Activated naive CD4-positive, alpha-beta T cell treated with anti-CD3 and anti-CD28 coated beads, Interleukin-2, amount 10 ng/mL, durations not matched to agents 7 days and 5 days (primary cell): ENCODE data around the gene SELENOI.
A peak's percentile ranks its signal among the peaks of the same experiment; 100 is the strongest.
"Not testable (repeated sequence)": the region's sequence is repeated elsewhere in the genome, so short reads cannot be mapped to it uniquely, and the experiment has no call there.

ENCODE experiments used
- CTCF ChIA-PET: fragments of 350-600 bp; sonication (Branson Sonifier 250); formaldehyde crosslinking; loops from one replicate; lab custom pipeline; 2021; ENCODE audit warnings: antibody characterized with exemption; lab: Charles Lee
- DNase-seq: peaks from one replicate; pipeline ENCODE4 v3.0.0-alpha.2; 2020
- H3K27ac Mint-ChIP-seq: one replicate; pipeline ENCODE4 v1.8.0; 2021; ENCODE audit warnings: mild to moderate bottlenecking, moderate library complexity, mixed read lengths
- H3K27me3 Mint-ChIP-seq: one replicate; pipeline ENCODE4 v1.8.0; 2021; ENCODE audit warnings: mild to moderate bottlenecking, mixed read lengths
- H3K36me3 Mint-ChIP-seq: one replicate; pipeline ENCODE4 v1.8.0; 2021; ENCODE audit warnings: mixed read lengths
- H3K4me1 Mint-ChIP-seq: one replicate; pipeline ENCODE4 v1.8.0; 2021; ENCODE audit warnings: mixed read lengths
- H3K4me3 Mint-ChIP-seq: one replicate; pipeline ENCODE4 v1.8.0; 2021; ENCODE audit warnings: mild to moderate bottlenecking, moderate library complexity, mixed read lengths
- H3K9me3 Mint-ChIP-seq: one replicate; pipeline ENCODE4 v1.8.0; 2021; ENCODE audit warnings: mixed read lengths

The SELENOI gene

DNA sequence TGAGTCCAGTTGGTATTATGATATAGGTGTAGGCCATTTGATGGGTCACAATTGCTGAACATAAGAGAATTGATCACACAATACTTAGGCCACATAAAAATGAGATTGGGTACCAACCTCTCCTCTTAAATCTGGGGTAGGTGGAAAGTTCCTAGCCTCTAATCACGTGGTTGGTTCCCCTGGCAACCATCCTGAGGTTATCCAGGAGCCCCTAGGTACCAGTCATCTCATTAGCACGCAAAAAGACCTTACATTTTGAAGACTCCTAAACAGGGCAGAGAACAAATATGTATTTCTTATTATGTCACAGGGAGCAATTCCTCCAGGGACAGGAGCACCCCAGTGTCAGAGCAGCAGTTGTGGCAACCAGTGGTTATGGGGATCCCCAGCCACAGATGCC, 12.7 kb upstream of the SELENOI start:
- H3K36me3 Mint-ChIP-seq: no peaks in the 10 kb centered on the region
- H3K27me3 Mint-ChIP-seq: peaks cover 3% of the 10 kb centered on the region
- no peaks in the 10 kb centered on the region for H3K9me3 Mint-ChIP-seq
- DNase-seq: no peak
- CTCF ChIA-PET: no interaction called here
- H3K4me3 Mint-ChIP-seq: no peak overlapping the region
- no peak overlapping the region for H3K27ac Mint-ChIP-seq
- H3K4me1 Mint-ChIP-seq: peaks cover 12% of the 10 kb centered on the region

DNA sequence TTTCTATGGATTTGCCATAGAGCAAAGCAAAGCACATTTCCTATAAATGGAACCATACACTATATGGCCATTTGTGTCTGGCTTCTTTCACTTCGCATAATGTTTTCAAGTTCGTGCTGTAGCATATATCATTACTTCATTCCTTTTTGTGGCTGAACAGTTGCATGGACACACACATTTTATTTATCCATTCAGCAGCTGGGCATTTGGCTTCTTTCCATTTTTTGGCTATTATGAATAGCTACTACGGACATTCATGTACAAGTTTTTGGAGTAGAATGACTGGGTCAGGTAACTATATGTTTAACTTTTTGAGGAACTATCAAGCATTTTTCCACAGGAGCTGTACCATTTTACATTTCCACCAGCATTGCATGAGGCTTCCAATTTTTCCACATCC, 10.7 kb upstream of the SELENOI start:
- Mint-ChIP-seq H3K36me3 (no peaks in the 10 kb centered on the region), H3K9me3 (no peaks in the 10 kb centered on the region), H3K27ac (no peak overlapping the region), H3K4me1 (peaks cover 6% of the 10 kb centered on the region), H3K4me3 (no peak overlapping the region), H3K27me3 (no peaks in the 10 kb centered on the region)
- CTCF ChIA-PET: interaction anchor here (0.7 kb wide), 1 partner anchor 1139 kb away, joined by 3 read pairs; no protein-coding TSS in a partner anchor
- no peak for DNase-seq

DNA sequence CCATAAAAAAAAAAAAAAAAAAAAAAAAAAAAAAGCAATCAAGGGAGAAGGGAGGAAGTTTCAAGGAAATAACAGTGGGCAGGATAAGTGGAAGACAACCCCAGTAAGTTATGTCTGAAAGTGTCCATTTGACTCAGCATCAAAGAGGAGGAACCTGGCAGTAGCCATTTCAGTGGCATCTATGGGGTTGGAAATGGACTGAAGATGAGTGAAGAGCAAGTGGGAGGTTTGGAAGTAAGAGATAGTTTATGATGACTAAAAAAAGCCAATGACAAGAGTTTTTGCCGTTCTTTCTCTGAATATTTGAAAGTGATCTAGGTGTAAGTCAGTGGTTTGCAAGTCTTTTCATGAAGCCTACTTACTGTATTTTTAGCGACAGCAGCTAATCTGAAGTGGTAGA, 9.2 kb upstream of the SELENOI start:
- no peak overlapping the region for H3K4me3 Mint-ChIP-seq
- peaks cover 2% of the 10 kb centered on the region for H3K4me1 Mint-ChIP-seq
- CTCF ChIA-PET: interaction anchor here (0.6 kb wide), 1 partner anchor 636 kb away, joined by 4 read pairs; no protein-coding TSS in a partner anchor
- H3K27ac Mint-ChIP-seq: no peak overlapping the region
- H3K9me3 Mint-ChIP-seq: no peaks in the 10 kb centered on the region
- H3K36me3 Mint-ChIP-seq: no peaks in the 10 kb centered on the region
- DNase-seq: no peak
- H3K27me3 Mint-ChIP-seq: no peaks in the 10 kb centered on the region

DNA sequence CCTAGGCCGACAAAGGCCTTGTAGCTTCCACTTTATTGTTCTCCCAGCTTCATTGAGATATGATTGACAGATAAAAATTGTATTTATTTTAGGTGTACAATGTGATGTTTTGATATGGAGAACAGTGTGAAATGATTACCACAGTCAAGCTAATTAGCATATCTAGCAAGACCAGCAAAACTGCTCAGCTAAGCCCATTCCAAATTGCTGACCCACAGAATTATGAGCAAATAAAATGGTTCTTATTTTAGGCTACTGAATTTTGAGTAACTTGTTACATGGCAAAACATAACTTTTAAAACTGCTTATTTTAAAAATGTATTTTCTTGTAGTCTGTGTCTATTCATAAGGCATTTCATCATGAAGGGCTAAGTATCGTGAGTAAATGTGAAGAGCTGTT, 8.6 kb upstream of the SELENOI start:
- CTCF ChIA-PET: no interaction called here

DNA sequence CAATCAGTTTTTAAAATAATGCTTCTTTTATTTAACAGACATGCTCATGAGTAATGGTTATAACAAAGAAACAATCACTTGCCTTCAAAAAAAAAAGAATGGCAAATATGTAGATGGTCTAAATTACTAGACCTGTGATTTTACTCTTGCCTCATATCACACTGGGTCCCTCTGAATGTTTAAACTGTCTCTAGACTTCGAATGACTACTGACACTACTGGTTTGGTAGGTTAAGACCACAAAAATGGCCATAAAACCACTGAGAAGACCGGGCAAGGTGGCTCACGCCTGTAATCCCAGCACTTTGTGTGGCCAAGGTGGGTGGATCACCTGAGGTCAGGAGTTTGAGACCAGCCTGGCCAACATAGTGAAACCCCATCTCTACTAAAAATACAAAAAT, 5.1 kb upstream of the SELENOI start:
- H3K27ac Mint-ChIP-seq: no peak overlapping the region
- no peaks in the 10 kb centered on the region for H3K36me3 Mint-ChIP-seq
- H3K4me1 Mint-ChIP-seq: peaks cover 15% of the 10 kb centered on the region
- no peak overlapping the region for H3K4me3 Mint-ChIP-seq
- no peaks in the 10 kb centered on the region for H3K9me3 Mint-ChIP-seq
- H3K27me3 Mint-ChIP-seq: no peaks in the 10 kb centered on the region
- no peak for DNase-seq
- CTCF ChIA-PET: no interaction called here

More for the DNA sequence above, 8.6 kb upstream of the SELENOI start:
- H3K27me3 Mint-ChIP-seq: no peaks in the 10 kb centered on the region
- H3K4me3 Mint-ChIP-seq: no peak overlapping the region
- no peak for DNase-seq
- no peaks in the 10 kb centered on the region for H3K36me3 Mint-ChIP-seq
- H3K9me3 Mint-ChIP-seq: no peaks in the 10 kb centered on the region
- H3K4me1 Mint-ChIP-seq: peaks cover 2% of the 10 kb centered on the region
- no peak overlapping the region for H3K27ac Mint-ChIP-seq

DNA sequence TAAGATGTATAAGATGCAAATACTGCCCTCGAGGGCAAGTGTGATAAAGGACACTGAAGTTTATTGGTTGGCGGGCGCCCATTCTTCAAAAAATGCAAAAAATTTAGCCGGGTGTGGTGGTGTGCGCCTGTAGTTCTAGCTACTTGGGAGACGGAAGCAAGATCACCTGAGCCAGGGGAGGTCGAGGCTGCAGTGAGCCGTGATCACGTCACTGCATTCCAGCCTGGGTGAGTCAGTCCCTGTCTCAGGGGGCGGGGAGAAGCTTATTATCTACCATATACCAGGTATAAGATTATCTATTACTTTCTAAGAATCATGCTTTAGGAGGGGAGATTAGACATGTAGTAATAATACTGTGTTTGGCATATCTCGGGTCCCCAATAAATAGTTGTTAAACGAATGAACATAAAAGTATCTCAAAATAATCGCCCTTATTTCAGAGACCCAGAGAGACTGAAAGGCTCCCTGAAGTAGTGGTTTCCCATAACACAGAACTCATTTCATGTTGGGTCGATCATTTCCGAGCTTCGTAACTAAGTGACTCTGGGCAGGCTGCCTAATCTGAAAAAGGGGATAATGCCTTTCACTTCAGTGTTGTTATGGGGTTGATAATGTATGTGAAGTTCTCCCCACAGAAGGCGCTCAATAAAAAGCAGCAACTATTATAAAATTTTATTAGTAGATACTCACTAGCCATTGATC, 1.2 kb upstream of the SELENOI start:
- no peaks in the 10 kb centered on the region for H3K9me3 Mint-ChIP-seq
- peak overlapping the region; percentile 97 for H3K4me3 Mint-ChIP-seq
- peaks cover 34% of the 10 kb centered on the region for H3K4me1 Mint-ChIP-seq
- CTCF ChIA-PET: interaction anchor here (0.5 to 1.1 kb wide), 2 partner anchors 14 to 124 kb away, joined by 3 read pairs; no protein-coding TSS in a partner anchor
- no peaks in the 10 kb centered on the region for H3K27me3 Mint-ChIP-seq
- no peak for DNase-seq
- H3K36me3 Mint-ChIP-seq: peaks cover 12% of the 10 kb centered on the region
- peak overlapping the region; percentile 99 for H3K27ac Mint-ChIP-seq

DNA sequence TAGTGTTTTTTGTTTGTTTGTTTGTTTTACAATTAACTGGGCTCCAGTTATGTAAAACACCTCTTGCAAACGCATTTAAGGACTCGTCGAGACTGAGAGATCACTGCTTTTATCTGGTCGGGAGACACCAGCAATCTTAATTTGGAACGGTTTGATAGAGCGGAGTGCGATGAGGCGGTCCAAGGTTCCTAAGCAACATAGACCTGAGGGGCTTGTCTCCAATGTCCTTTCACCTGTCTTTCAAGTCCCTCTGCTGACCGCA, 729 bp upstream of the SELENOI start:
- CTCF ChIA-PET: interaction anchor here (0.5 to 1.1 kb wide), 2 partner anchors 15 to 124 kb away, joined by 3 read pairs; no protein-coding TSS in a partner anchor
- Mint-ChIP-seq H3K9me3 (no peaks in the 10 kb centered on the region), H3K4me1 (peaks cover 34% of the 10 kb centered on the region), H3K36me3 (peaks cover 12% of the 10 kb centered on the region), H3K4me3 (peak overlapping the region; percentile 97), H3K27ac (peak overlapping the region; percentile 99), H3K27me3 (no peaks in the 10 kb centered on the region)
- DNase-seq: no peak

DNA sequence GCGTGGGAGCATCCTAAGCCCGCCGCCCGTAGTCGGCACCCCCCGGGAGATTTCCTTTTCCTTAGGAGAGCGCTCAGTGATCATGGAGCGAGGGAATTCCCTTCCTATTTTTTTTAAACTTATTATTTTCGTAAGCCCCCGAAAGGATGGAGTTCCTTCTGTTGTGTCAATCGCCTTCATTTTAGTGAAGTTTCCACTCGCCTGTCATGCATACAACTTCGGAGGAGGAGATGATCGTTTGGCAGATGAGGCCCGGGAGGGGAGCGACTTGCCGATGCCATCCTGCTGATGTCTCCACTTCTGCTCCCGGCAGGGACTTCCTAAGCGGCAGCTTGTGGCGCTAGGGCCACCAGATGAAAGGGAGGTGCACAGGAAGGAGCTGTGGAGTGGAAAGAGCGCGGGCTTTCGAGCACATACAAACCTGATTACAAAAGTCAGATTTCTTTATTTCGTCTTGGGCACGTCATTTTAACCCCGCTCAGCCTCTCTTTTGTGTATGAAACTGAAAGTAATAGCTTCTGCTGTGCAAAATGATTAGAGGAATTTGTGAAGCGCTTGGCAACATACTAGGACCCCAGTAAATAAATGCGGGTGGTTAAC, 611 bp downstream of the SELENOI start, which contains the start of gene ADGRF3:
Gene ADGRF3, minus strand, starts transcription at position 336 of the 600 bp plus-strand sequence. CDS start 555 bp downstream, outside the sequence.
- Mint-ChIP-seq H3K4me3 (peak within 1 kb of the TSS; percentile 97), H3K9me3 (no peaks in the 10 kb centered on the region), H3K27ac (peak within 1 kb of the TSS; percentile 99), H3K4me1 (peaks cover 33% of the 10 kb centered on the region), H3K36me3 (peaks cover 16% of the 10 kb centered on the region), H3K27me3 (no peaks in the 10 kb centered on the region)
- DNase-seq: peak; percentile 83
- CTCF ChIA-PET: no interaction called here

DNA sequence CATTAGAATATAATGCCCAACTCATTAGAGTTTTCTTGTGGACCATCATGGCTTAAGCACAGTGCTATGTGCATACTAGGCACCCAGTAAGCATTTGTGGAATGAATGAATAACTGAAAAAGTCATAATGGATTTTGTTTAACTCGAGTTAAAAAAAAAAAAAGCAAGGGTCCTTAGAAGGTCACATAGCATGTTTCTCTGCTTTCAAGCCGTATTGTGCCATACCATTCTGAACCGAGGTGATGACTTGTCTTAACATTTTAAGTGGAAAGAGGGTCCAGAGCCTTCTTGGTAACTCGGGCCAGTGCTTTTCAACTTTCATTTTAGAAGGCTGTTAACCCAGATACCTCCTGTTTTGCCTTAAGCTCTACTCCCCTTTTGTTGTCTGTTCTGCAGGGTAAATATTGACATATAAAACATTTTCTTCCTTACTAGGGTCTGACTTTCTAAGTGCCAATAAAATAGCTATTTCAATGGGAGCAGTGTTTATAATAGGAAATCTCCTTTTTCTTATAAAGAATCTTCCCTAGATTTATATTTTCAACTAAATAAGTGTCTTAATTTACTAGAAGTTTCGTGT, 1.4 kb downstream of the SELENOI start:
- peaks cover 17% of the 10 kb centered on the region for H3K36me3 Mint-ChIP-seq
- peak overlapping the region; percentile 99 for H3K27ac Mint-ChIP-seq
- DNase-seq: no peak
- H3K27me3 Mint-ChIP-seq: no peaks in the 10 kb centered on the region
- peak overlapping the region; percentile 97 for H3K4me3 Mint-ChIP-seq
- H3K4me1 Mint-ChIP-seq: peaks cover 37% of the 10 kb centered on the region
- CTCF ChIA-PET: no interaction called here
- no peaks in the 10 kb centered on the region for H3K9me3 Mint-ChIP-seq

DNA sequence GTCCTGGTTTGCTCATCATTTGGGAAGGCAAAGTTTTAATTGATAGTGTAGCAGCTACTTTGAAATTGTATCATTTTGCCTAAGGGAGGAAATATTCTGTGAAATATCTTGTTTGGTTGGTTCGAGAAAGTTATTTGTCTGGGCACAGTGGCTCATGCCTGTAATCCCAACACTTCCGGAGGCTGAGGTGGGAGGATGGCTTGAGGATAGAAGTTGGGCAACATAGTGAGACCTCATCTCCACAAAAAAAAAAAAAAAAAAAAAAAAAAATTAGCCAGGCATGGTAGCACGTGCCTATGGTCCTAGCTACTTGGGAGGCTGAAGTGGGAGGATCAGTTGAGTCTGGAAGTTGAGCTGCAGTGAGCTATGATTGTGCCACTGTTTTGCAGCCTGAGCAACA, 3.7 kb downstream of the SELENOI start:
- Mint-ChIP-seq H3K9me3 (no peaks in the 10 kb centered on the region), H3K4me1 (peaks cover 34% of the 10 kb centered on the region), H3K4me3 (no peak overlapping the region), H3K36me3 (peaks cover 22% of the 10 kb centered on the region), H3K27ac (no peak overlapping the region), H3K27me3 (no peaks in the 10 kb centered on the region)
- CTCF ChIA-PET: no interaction called here
- DNase-seq: no peak

DNA sequence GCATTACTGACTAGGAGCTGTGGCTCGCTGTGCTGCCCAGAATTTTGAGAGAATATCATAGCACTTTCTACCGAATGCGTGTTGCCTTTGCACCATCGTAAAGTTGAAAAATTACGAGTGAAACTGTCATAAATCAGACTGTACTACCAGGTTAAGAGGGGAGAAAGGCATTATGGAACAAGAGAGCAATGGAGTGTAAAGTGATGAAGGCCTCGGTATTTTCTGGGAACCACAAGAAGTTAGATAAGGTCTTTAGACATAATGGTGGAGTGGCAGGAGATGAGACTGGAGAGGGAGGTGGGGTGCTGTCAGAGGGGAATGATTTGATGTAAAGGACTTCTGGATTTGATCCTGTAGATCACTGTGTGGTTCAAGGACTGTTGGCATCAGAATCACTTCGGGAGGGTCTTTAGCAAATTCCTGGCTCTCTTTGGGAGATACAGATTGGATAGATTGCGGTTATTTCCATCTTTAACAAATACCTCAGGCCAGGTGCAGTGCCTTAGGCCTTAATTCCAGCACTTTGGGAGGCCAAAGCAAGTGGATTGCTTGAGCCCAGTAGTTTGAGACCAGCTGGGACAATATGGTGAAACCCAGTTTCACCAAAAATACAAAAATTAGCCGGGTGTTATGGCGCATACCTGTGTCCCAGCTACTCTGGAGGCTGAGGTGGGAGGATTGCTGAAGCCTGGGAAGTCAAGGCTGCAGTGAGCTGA, 5.6 kb downstream of the SELENOI start:
- peaks cover 24% of the 10 kb centered on the region for H3K36me3 Mint-ChIP-seq
- H3K9me3 Mint-ChIP-seq: no peaks in the 10 kb centered on the region
- H3K4me1 Mint-ChIP-seq: peaks cover 39% of the 10 kb centered on the region
- no peak for DNase-seq
- CTCF ChIA-PET: no interaction called here
- no peak overlapping the region for H3K27ac Mint-ChIP-seq
- H3K4me3 Mint-ChIP-seq: no peak overlapping the region
- H3K27me3 Mint-ChIP-seq: no peaks in the 10 kb centered on the region

DNA sequence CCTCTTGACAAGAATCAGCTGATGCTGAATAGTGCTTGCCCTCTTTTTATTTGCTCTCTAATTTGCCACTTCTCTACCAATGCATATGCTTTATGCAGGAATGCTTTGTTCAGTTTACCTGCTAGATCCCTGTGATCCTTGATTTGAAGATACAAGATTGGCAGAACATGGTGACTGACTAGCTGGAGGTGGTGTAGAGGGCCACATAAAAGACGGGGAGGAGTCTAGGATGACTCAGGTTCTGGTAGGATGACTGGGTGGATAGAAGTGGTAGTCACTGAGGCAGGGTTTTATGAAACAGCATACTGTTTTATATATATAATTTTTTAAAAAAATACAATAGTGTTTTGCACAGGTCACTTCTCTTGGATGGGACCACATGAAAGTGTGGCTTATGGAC, 6.9 kb downstream of the SELENOI start:
- no peak overlapping the region for H3K27ac Mint-ChIP-seq
- peaks cover 23% of the 10 kb centered on the region for H3K36me3 Mint-ChIP-seq
- no peaks in the 10 kb centered on the region for H3K9me3 Mint-ChIP-seq
- DNase-seq: no peak
- CTCF ChIA-PET: no interaction called here
- H3K4me1 Mint-ChIP-seq: peaks cover 33% of the 10 kb centered on the region
- no peak overlapping the region for H3K4me3 Mint-ChIP-seq
- no peaks in the 10 kb centered on the region for H3K27me3 Mint-ChIP-seq

DNA sequence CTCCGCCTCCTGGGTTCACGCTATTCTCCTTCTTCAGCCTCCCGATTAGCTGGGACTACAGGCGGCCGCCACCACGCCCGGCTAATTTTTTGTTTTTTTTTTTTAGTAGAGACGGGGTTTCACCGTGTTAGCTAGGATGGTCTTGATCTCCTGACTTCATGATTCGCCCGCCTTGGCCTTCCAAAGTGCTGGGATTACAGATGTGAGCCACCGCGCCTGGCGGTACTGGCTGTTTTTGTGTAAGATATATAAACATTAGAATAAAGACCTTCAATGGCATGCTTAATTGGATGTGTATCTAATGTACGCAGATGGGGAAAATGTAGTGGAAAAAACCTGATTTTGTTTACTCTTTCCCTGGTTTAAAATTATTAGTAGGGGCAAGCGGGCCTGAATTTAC, 8.5 kb downstream of the SELENOI start:
- H3K9me3 Mint-ChIP-seq, H3K27ac Mint-ChIP-seq, DNase-seq, H3K27me3 Mint-ChIP-seq, CTCF ChIA-PET, H3K4me3 Mint-ChIP-seq: not testable (repeated sequence)
- peaks cover 20% of the 10 kb centered on the region for H3K36me3 Mint-ChIP-seq
- H3K4me1 Mint-ChIP-seq: peaks cover 28% of the 10 kb centered on the region
